ENCODE measurements around the gene RASSF4. TPM values are rescaled to one million over a fixed set of nuclear protein-coding genes. Genes with fewer than 3 reads are reported as not detected.

Gene RASSF4
- total and polyA plus RNA-seq, 9 of the 15 experiments (the other 6 are each of a cell fraction or from before 2014, with no cell fraction given), result 0.01 to 0.62 (median 0.11) TPM; not detected in 3

GRCh38 chr10:44959247-44960087 is at the start of gene RASSF4 (continued):
- peak; percentile 35; the same call in 1 of the 2 replicates for TF ChIP-seq ATF4 (CRISPR knock-in tag; IDR thresholded peaks at IDR 0.05)
- TF ChIP-seq HCFC1 (IDR thresholded peaks at IDR 0.05; ENCODE audit: low read depth, low read length), result peak; percentile 20; the same call in 1 of the 2 replicates
- no peak for TF ChIP-seq SNAPC5 (CRISPR knock-in tag; IDR thresholded peaks at IDR 0.05)
- TF ChIP-seq FIP1L1 (IDR thresholded peaks at IDR 0.05; ENCODE audit: low read depth, low read length, poor library complexity, severe bottlenecking), result no peak
- TF ChIP-seq CHD4 (IDR thresholded peaks at IDR 0.05; ENCODE audit: insufficient read depth, insufficient replicate concordance, low read depth, low read length, poor library complexity, severe bottlenecking), result no peak
- TF ChIP-seq NFYB (IDR thresholded peaks at IDR 0.05; ENCODE audit: extremely low read depth, insufficient read length), result no peak
- TF ChIP-seq FOXM1 (IDR thresholded peaks at IDR 0.05; ENCODE audit: low read depth), result no peak
- 0 out of 2 replicates have a peak, but pooled peaks have one; percentile 46 for TF ChIP-seq FOXM1 (CRISPR knock-in tag; IDR thresholded peaks at IDR 0.05; ENCODE audit: low read depth)
- no peak for TF ChIP-seq ZFP30 (CRISPR knock-in tag; IDR thresholded peaks at IDR 0.05; ENCODE audit: borderline replicate concordance)
- no peak for TF ChIP-seq ZNF280B (CRISPR knock-in tag; IDR thresholded peaks at IDR 0.05)
- TF ChIP-seq HLTF (IDR thresholded peaks at IDR 0.05), result no peak
- no peak for TF ChIP-seq TSC22D4 (tag; IDR thresholded peaks at IDR 0.05)
- TF ChIP-seq ZBTB43 (CRISPR knock-in tag; IDR thresholded peaks at IDR 0.05), result no peak
- peak; percentile 68 for TF ChIP-seq RBFOX2 (IDR thresholded peaks at IDR 0.05; ENCODE audit: low read depth, low read length)
- TF ChIP-seq SFPQ (IDR thresholded peaks at IDR 0.05; ENCODE audit: low read depth, low read length), result no peak
- TF ChIP-seq ZNF778 (CRISPR knock-in tag; IDR thresholded peaks at IDR 0.05), result no peak
- TF ChIP-seq TCF3 (CRISPR knock-in tag; IDR thresholded peaks at IDR 0.05), result peak; percentile 59
- peak; percentile 22; the same call in 1 of the 2 replicates for TF ChIP-seq RNF2 (IDR thresholded peaks at IDR 0.05)
- TF ChIP-seq PATZ1 (CRISPR knock-in tag; IDR thresholded peaks at IDR 0.05; ENCODE audit: borderline replicate concordance), result no peak
